Amygdala (tissue), 56 donors: ENCODE data around the gene CLASRP.

Source experiments
- DNase-seq, 56 donors: peaks; one replicate each; lab custom pipeline; 2025; lab: John Stamatoyannopoulos, UW

CLASRP gene

DNA sequence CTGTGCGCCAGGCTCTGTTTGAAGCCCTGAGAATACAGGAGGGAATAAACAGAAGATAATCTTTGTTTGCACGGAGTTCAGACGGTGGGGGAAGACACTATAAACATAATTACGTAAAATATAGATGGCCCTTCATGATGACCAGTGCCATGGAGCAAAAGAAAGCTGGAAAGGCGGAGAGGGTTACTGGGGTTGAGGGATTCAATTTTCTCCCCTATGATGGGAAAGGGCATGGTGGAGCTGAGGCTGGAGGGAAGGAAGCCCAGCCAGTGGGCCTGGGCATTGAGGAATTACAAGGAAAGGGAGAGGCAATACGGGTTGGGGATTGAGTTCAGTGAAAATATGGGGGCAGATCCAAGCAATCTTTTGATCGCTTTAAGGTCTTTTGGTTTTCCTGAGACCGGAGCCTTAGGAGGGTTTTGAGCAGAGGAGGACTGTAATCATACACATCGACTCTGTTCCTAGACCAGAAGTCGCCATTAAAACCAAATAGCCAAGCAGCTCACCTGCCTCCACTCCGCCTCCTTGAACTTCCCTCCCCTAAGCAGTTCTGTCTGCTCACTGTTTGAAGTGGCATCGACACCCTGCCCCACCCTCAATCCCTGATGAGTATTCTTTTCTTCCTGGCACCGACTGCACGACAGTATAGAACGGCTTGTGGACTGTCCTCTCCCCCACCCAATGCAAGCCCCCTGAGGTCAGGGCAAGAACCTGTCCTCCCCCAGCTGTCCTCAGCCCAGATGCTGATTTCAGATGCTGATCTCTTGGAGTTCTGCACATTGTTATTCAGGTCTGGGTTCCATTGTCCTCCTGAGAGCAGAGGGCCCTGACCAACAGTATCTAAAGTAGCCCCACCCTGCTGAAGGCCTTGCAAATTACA is 38.2 kb downstream of the CLASRP start:
- DNase-seq = no peak

DNA sequence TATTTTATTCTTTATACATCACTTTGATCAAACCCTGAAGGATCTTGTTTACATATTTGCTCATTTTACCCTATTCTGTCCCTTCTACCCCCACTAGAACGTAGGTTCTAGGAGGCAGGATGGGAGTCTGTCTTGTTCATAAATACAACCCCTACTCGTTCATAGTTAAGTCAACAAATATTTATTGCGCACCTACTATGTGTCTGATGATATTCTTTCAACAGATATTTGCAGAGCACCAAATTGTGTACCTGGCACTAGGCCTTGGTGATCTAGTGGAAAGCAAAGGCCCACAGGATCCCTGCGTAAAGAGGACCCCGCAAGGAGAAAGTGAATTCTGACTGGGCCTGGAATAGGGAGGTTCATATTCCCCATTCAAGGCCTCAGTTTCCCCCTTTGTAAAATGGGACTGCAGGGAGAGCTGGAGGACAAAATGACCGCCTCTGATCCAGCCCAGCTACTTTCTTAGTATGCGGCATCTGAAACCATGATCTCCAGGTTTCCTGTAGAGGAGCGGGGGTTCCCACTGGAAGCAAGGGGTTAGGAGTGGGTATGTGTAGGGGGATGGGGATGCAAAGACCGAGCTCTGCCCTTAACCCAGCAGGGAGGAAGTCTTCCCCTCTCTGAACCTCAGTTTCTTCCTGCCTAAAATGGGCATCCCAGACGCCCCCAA is 39.7 kb downstream of the CLASRP start:
- no peak for DNase-seq

DNA sequence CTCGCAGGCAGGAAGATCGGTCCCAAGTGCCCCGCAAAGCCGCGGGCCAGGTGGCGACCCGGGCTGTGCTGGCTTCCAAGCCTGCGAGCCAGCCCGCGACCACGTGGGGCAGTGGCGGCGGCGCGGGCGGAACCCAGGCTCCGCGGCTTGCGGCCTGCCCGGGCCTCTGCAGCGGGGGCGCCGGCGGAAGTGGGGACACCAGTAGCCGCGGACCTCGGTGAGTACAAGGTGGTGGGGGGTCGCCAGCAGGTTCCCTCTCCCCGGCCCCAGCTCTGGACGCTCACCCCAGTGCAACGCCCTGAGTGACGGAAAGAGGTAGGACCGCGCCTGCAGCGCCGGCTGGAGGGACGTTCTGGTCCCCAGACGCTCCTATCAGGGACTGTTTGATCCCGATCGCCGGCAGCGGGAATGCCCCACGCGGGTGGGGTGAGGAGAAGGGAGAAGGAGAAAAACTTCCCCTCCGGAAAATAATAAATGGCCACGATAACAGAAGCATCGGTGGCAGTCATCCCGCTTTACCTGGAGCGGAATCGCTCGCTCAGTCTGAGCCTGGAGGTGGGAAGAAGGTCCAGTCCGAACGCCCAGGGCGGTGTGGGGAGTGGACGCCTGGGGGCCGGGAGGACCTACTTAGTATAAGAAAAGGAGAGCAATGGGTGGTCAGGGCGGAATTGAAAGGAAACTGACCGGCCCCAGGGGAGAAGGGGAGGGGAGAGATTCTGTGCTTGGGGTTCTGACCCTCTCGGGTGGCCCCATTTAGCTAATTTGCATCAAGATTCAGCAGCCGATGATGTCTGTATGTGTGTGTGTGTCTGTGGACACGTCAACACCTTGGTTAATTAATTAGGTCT is 40.4 kb downstream of the CLASRP start, which contains the start of gene GEMIN7:
Gene GEMIN7 (plus strand): TSS at position 198 of the 848 bp plus-strand sequence. CDS start 10,855 bp downstream, outside the sequence.
- DNase-seq = peak in 52 of 56 donors; percentile 20 to 82 (median 50)

DNA sequence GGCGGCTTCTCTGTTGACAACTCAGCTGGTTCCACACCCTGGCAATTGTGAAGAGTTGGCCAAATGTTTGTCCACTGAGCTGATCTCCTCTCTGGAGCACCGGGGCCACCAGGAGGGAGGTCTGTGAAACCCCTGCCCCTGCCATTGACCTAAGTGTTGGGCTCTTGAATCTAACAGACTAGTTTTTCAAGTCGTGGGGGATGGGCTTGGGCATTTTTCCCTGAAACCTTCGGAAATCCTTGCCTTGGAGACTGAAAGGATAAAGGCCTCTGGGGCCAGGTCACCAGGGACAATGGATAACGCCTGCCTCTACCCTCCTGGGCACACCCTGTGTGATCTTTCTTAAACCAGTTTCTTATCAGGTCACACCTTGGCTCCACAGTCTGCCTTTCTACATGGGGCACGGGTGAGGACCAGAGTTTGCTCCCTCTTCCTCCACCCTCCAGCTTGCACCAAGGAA is 41.1 kb downstream of the CLASRP start:
- no peak for DNase-seq

DNA sequence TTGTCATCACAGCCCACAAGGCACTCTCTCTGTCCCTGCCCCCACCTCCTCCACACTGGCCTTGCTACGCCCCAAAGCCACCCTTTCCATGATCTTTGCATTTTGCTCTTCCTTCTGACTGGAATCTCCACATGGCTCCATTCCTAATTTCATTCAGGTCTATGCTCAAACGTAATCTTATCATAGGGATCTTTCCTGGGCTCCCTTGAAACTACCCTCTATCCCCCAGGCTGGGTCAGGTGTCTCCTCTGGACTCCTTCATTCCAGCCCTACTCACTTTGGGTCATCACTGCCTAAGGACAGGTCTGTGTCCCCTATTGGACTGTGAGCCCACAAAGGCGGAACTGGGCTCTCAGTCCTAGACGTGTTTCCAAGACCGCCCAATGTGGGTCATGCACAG is 43.3 kb downstream of the CLASRP start:
- no peak for DNase-seq

DNA sequence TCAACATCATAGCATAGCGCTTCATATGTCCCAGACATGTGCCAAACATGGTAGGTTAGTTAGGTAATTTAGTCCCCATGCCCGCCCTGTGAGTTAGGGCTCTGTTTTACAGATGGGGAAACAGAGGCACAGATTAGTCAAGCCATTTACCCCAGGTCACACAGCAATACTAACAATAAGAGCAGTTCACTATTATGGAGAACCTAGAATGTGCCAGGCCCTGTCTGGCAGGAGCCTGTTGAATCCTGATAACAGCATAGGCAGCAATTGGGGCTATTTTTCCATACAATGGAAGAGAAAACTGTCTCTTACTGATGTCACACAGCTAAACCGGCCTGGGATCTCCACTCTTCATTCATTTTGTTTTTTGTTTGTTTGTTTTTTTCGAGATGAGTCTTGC is 47.6 kb downstream of the CLASRP start:
- DNase-seq = no peak

- DNase-seq = no peak
Measured at GRCh38 chr19:45087531-45087930, 48.7 kb downstream of the CLASRP start.

GRCh38 chr19:45090034-45090433 is 51.2 kb downstream of the CLASRP start:
- DNase-seq = no peak

DNA sequence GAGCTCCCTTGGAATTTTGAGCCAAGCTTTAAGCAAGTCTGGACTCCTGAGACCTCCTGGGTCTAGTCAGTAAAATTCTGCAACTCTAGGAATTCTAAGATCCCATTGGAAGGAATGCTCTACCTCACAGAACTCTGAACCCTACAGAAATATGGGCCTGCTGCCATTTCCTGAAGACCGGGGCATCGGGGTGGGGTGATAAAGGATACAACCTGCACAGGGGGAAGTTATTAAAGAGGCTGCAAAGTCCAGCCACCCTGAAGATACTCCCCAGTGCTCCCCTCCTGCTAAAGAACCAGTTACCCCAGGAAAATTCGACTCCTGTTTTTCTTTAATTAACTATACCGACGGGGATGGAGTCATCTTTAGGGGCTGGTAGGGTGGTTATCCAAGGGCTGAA is 51.8 kb downstream of the CLASRP start:
- no peak for DNase-seq

- peak; percentile 57 to 99 (median 97) for DNase-seq
Measured at GRCh38 chr19:45091031-45091923, 52.4 kb downstream of the CLASRP start.

- peak; percentile 23 to 93 (median 85) for DNase-seq
Measured at GRCh38 chr19:45092747-45093678, 54.2 kb downstream of the CLASRP start, which contains the start of gene PPP1R37. Gene PPP1R37, plus strand, starts transcription at chr19:45093179. Its CDS starts 147 bp downstream, at chr19:45093326.

GRCh38 chr19:45094137-45094536 is 55.3 kb downstream of the CLASRP start:
- DNase-seq = no peak

GRCh38 chr19:45094707-45095106 is 55.9 kb downstream of the CLASRP start:
- DNase-seq = no peak

DNA sequence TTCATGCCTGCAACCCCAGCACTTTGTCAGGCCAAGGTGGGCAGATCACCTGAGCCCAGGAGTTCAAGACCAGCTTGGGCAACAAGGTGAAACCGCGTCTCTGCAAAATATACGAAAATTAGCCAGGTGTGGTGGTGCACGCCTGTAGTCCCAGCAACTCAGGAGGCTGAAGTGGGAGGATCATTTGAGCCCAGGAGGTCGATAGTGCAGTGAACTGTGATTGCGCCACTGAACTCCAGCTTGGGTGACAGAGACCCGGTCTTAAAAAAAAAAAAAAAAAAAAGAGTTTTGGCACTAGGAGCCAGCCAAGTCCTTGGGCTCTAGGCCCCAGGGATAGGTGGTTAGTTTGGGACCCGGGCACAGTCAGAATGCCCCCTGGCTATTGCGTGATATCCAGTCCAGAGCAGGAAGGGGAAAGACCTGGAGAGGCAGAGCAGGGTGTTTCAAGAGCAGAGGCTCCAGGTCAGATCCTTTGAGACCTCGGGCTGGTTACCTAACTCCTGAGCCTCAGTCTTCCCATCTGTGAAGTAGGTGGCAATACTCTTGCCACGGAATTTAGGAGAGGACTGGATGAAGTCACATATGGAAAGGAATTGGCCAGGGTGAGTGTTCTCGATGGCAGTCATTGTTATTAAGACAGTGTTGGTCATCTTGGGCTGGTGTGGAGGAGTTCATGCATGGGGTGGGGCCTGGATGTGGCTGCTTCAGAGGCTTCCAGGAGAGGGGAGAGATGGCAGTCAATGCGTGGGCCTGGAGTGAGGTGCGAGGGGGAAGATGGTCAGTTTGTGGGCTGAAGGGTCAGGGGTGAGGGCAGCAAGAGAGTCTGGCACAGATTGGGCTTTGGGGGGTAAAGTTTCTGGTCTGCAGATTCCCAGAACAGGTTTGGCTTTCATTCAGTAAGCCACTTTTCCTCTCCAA is 56.9 kb downstream of the CLASRP start:
- no peak for DNase-seq

GRCh38 chr19:45096700-45097099 is 57.9 kb downstream of the CLASRP start:
- no peak for DNase-seq

DNA sequence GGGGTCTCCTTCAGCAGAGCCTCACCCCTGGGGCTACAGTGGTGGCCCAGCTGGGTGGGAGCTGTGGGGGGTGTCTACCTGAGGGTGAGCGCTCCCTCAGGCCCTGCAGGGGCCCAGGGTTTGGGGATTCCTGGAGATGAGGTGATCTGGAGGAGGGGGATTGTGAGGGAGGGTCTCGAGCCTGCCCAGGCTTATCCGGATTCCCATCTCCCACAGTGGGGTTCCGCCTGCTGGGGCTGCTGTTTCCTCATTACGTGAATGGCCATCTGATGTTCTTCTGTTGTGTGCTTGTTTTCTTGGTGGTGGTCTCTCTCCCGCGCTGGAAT is 58.6 kb downstream of the CLASRP start:
- no peak for DNase-seq

DNA sequence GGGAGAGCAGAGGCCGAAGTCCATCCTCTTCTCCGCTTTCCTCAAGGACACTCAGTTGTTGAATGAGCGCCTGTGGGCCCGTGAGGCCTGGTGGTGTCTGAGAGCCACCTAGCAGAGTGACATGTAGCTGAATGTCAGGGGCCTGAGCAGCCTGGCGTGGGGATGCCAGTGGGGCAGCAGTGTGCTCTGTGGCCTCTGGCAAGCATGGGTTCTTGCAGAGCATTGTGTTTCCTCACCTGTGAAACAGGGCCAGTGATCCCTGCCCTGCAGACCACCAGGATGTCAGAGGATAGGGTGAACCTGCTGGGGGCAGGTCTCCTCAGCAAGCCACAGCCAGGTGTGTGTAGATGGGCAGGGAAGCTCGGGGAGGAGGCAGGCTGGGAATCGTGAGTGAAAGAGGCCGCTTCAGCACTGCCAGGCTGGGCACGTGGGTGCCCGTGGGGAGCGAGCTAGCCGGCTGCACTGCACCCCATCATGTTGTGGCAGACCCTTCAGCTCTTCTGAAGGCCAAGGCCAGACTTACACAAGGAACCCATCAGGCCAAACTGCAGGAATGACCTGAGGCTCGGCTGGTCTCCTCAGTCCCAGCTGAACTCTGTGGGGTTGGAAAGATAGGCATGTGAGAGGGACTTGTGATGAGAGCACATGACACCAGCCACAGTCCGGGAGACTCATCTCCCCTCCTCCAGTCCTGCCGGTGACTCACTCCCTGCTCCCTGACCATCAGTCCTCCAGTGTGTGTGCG is 59.1 kb downstream of the CLASRP start:
- DNase-seq = peak in 34 of 56 donors; percentile 27 to 72 (median 54)
